8988T (cell line): ENCODE data around the gene MICALL2.

Source experiments
- DNase-seq: peaks from one replicate; pipeline ENCODE4 v3.0.0; 2011

Gene MICALL2

DNA sequence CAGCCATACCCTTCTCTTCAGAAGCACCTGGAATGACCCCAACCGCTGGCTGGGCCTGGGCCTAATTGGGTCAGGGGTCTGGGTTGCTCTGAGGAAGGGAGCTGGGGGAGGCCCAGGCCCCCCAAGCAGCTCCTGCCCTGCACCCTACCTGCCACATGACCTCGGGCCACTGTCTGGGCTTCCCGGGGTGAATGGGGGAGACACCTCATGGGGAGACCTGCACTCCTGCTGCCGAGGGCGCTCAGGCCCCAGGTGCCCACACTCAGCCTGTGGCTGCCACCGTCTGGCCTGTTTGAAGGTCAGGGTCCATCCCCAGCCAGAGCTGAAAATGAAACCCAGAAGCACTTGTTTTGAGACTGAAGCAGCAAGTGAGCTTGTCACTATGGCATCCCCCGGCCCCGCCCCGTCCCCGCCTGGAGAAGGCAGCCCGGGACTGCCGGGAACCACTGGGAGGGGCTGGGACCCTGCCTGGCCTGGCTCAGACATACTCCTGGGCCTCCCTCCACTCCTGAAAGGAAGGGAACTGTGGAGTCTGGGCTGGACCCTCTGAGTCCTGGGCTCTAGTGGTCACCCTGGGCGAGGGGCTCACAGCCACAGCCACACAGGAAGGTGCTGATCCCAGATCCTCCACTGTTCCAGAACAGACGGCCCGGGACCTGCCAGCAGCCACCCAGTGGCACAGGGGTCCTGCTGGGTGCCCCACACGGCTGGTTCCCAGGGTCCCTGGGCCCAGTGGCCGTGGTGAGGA is 7.4 kb upstream of the MICALL2 start:
- DNase-seq, result peak; percentile 77

DNA sequence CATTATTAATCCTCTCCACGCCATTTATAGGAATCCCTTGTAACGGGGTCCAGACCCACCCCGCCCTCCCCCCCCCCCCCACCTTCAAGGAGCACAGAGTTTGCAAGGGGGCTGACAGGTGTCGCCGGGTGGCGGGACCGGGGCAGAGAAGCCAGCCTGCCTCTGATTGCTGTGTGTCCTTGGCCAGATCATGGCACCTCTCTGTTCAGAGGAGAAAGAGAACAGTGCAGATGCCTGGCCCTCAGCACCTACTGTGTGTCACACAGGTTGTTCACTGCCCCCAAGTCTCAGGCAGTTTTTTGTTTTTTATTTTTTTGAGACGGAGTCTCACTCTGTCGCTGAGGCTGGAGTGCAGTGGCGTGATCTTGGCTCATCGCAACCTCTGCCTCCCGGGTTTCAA is 5.4 kb upstream of the MICALL2 start:
- DNase-seq, result no peak

GRCh38 chr7:1463676-1464223 is 4.5 kb upstream of the MICALL2 start:
- DNase-seq, result no peak

- DNase-seq, result no peak
Observed at GRCh38 chr7:1461646-1462375, 2.5 kb upstream of the MICALL2 start.

DNA sequence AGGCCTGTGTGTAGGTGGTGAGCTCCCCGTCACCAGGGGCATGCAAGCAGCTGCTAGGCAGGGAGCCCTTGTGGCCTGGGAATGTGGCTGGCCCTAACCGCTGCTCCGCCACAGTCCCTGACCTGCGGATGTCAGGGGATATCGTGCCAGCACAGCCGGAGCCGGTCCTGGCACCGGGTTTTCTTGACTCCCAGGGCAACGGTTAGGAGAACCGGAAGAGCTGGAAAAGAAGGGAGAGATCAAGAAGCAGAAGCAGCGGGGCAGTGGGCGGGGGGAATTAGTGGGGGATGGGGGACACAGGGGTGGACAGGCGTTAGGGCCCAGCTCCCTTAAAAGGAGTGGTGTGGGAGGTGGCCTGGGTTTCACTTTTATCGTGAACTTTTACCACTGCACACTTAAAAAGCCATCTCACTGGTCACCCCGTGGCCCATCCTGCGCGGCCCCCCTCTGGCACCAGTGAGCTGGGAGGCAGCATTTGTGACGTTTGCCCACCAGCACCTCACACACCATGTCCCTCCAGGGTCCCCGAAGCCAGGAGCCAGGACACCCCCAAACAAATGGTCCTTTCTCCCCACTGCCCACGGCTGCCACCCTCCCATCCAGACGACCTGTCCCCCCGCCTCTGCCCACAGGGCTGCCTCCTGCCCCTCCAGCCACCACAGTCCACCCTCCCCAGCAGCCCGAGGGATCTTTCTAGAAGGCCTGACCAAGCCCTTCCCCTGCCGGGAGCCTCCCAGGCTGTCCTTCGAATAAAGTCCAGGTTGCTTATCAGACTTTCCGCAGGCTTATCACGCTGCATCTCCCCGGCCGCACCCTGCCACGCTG is 1.8 kb upstream of the MICALL2 start:
- no peak for DNase-seq

DNA sequence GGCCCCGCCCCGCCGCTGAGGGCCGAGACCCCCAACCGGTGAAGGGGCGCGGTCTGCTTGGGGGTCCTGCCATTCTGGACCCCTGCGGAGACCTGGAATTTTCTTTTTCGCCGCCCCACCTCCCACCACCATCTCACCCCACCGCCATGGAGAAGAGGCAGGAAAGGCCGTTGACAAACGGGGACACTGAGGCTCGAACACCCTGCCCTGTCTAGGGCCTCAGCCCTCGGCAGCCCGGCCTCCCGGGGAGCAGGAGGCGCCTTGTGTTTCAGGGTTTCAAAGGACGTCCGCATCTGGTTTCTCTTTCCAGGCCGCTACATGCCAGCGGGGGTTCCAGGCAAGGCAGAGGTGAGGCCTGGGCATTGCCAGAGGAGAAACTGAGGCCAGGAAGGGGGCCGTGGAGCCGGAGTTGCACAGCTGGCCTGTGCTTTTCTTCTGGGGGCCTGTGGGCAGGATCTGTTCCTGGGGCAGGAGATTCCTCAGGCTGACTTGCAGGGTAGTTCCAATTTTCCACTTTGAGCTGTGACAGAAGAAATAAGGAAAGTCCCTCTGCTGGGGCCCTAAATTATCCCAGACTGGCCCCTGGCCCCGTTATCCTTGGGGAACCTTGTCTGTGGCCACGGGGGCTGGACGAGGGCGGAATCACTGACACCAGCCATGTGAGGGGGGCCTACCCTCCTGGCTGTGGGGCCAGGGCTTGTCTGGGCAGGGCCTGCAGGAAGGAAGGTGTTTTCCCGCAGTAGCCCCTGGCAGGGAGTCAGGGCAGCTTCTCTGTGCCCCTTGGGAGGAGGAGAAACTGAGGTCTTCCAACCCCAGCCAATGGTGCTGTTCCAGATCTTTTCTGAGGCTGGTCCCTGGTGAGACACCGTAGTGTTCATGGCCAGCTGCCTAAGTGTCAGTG is 900 bp upstream of the MICALL2 start:
- DNase-seq, result no peak

- DNase-seq, result peak; percentile 99
Observed at GRCh38 chr7:1459512-1459892, 232 bp upstream of the MICALL2 start.

- DNase-seq, result no peak
Observed at GRCh38 chr7:1457949-1458682, 1.2 kb downstream of the MICALL2 start.

- DNase-seq, result no peak
Observed at GRCh38 chr7:1457059-1457948, 2.0 kb downstream of the MICALL2 start.

DNA sequence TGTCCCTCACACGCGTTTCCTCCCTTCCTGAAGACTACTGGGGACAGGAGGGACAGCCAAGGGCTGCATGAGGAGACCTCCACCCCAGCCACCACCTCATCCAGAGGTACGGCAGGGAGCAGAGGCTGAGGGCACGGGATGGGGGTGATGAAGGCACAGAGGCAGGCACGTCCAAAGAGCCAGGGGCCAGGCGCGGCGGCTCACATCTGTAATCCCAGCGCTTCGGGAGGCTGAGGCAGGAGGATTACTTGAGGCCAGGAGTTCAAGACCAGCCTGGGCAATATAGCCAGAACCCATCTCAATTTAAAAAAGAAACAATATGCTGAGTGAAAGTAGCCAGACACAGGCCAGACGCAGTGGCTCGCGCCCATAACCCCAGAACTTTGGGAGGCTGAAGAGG is 3.3 kb downstream of the MICALL2 start:
- no peak for DNase-seq

- DNase-seq, result no peak
Observed at GRCh38 chr7:1455241-1455939, 3.9 kb downstream of the MICALL2 start.

GRCh38 chr7:1454542-1454941 is 4.7 kb downstream of the MICALL2 start:
- no peak for DNase-seq

DNA sequence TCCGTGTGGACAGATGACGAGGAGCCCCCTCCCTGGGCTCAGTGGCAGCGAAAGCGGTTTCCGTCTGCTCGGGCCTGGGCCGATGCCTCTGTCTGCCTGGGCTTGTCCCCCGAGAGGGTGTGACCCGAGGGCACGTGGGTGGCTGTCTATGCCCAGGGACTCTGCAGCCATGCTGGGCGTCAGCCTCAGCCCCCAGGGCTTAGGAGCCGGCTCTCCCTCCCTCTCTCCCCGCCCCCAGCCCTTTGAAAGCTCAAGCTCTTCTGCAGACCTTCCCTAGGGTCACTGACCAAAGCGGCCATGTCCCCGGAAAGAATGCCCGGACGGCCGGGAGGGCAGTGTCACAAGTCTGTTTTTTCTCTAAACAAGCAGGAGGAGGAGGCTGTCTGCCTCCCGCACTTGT is 7.1 kb downstream of the MICALL2 start:
- no peak for DNase-seq

- no peak for DNase-seq
Observed at GRCh38 chr7:1450987-1451386, 8.3 kb downstream of the MICALL2 start.

- no peak for DNase-seq
Observed at GRCh38 chr7:1450431-1450830, 8.8 kb downstream of the MICALL2 start.

GRCh38 chr7:1449951-1450350 is 9.3 kb downstream of the MICALL2 start:
- no peak for DNase-seq

GRCh38 chr7:1449501-1449900 is 9.8 kb downstream of the MICALL2 start:
- no peak for DNase-seq

DNA sequence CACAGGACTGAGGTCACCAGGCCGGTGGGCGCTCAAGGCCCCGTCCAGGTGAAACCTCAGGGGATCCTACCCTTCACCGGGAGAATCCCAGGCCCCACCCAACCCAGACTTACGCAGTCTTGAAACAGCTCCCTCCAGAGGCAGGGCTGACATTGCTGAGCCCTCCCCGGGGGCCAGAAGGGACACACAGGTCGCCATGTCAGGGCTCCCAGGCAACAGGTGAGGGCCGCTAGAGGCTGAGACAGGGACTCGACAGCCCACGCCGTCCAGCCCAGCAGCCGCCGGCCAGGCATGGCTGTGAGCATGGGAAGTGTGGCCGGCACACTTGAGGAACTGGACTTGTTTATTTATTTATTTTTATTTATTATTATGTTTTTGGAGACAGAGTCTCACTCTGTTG is 10.3 kb downstream of the MICALL2 start:
- no peak for DNase-seq

GRCh38 chr7:1447551-1448244 is 11.6 kb downstream of the MICALL2 start:
- DNase-seq, result no peak
